H9 (cell line): ENCODE measurements around the gene ROR1. TPM values are rescaled to one million over a fixed set of nuclear protein-coding genes. Genes with fewer than 3 reads are reported as not detected.

Experiments used
- DNase-seq: peaks from one replicate; pipeline ENCODE4 v3.0.0-alpha.2; 2017
- H2AFZ ChIP-seq: one replicate; pipeline ENCODE4 v1.6.1; 2013; ENCODE audit warnings: mild to moderate bottlenecking, low read length, control low read depth, moderate library complexity
- H2AK5ac ChIP-seq: 2 replicates; pipeline ENCODE4 v1.6.1; 2013; ENCODE audit warnings: low read length, control low read depth, mixed read lengths; ENCODE audit not compliant: insufficient read length
- H2BK120ac ChIP-seq: one replicate; pipeline ENCODE4 v1.6.1; 2013; ENCODE audit warnings: low read depth, mild to moderate bottlenecking, low read length, control low read depth, inconsistent platforms; ENCODE audit not compliant: poor library complexity, severe bottlenecking
- H2BK12ac ChIP-seq: 2 replicates; pipeline ENCODE4 v1.6.1; 2013; ENCODE audit warnings: low read length, control low read depth, mixed read lengths, low read depth; ENCODE audit not compliant: insufficient read length
- H2BK15ac ChIP-seq: 2 replicates; pipeline ENCODE4 v1.6.1; 2013; ENCODE audit warnings: low read depth, low read length, control low read depth
- H2BK20ac ChIP-seq: one replicate; pipeline ENCODE4 v1.6.1; 2013; ENCODE audit warnings: low read depth, mild to moderate bottlenecking, low read length, control low read depth, inconsistent platforms; ENCODE audit not compliant: poor library complexity, severe bottlenecking
- H2BK5ac ChIP-seq: 2 replicates; pipeline ENCODE4 v1.6.1; 2013; ENCODE audit warnings: low read length, control low read depth, mixed read lengths; ENCODE audit not compliant: insufficient read length
- H3K14ac ChIP-seq: 2 replicates; pipeline ENCODE4 v1.6.1; 2013; ENCODE audit warnings: low read length, control low read depth; ENCODE audit not compliant: insufficient read depth
- H3K18ac ChIP-seq: 2 replicates; pipeline ENCODE4 v1.6.1; 2013; ENCODE audit warnings: low read depth, mild to moderate bottlenecking, mixed read lengths, low read length, control low read depth; ENCODE audit not compliant: insufficient read length
- H3K23ac ChIP-seq: 2 replicates; pipeline ENCODE4 v1.6.1; 2013; ENCODE audit warnings: low read length, control low read depth, mixed read lengths, low read depth; ENCODE audit not compliant: insufficient read length
- H3K23me2 ChIP-seq: 2 replicates; pipeline ENCODE4 v1.6.1; 2013; ENCODE audit warnings: low read depth, mild to moderate bottlenecking, mixed read lengths, low read length, control low read depth; ENCODE audit not compliant: insufficient read length, poor library complexity, severe bottlenecking
- H3K27ac ChIP-seq: 2 replicates; pipeline ENCODE4 v1.5.1; 2013; ENCODE audit warnings: low read length, control low read depth, mixed read lengths, low read depth; ENCODE audit not compliant: insufficient read length
- H3K27me3 ChIP-seq: 2 replicates; pipeline ENCODE4 v1.6.1; 2013; ENCODE audit warnings: low read length, control low read depth, inconsistent platforms; ENCODE audit not compliant: insufficient read depth
- H3K4ac ChIP-seq: 2 replicates; pipeline ENCODE4 v1.6.1; 2013; ENCODE audit warnings: low read depth, mild to moderate bottlenecking, control low read depth, inconsistent platforms, low read length, moderate library complexity
- H3K4me1 ChIP-seq: 2 replicates; pipeline ENCODE4 v1.6.1; 2013; ENCODE audit warnings: low read length, control low read depth, inconsistent platforms; ENCODE audit not compliant: insufficient read depth
- H3K4me2 ChIP-seq: 2 replicates; pipeline ENCODE4 v1.6.1; 2013; ENCODE audit warnings: low read length, control low read depth, mixed read lengths; ENCODE audit not compliant: insufficient read length, insufficient read depth
- H3K56ac ChIP-seq: 2 replicates; pipeline ENCODE4 v1.6.1; 2013; ENCODE audit warnings: low read depth, mild to moderate bottlenecking, mixed read lengths, low read length, control low read depth; ENCODE audit not compliant: insufficient read length
- H3K79me1 ChIP-seq: 2 replicates; pipeline ENCODE4 v1.6.1; 2013; ENCODE audit warnings: low read depth, mild to moderate bottlenecking, moderate library complexity, low read length, control low read depth, inconsistent platforms; ENCODE audit not compliant: insufficient read depth, poor library complexity, severe bottlenecking
- H3K79me2 ChIP-seq: 2 replicates; pipeline ENCODE4 v1.6.1; 2013; ENCODE audit warnings: low read length, control low read depth, inconsistent platforms; ENCODE audit not compliant: insufficient read depth
- H3K9ac ChIP-seq: 2 replicates; pipeline ENCODE4 v1.6.1; 2013; ENCODE audit warnings: low read length, control low read depth, mixed read lengths; ENCODE audit not compliant: insufficient read length; ENCODE audit errors: extremely low read depth
- H3K9me3 ChIP-seq: one replicate; pipeline ENCODE4 v1.6.1; 2013; ENCODE audit warnings: low read depth, low read length, inconsistent platforms; ENCODE audit not compliant: control insufficient read depth
- H3T11ph ChIP-seq: one replicate; pipeline ENCODE4 v1.6.1; 2013; ENCODE audit warnings: mild to moderate bottlenecking, low read length, control low read depth, inconsistent platforms
- H4K20me1 ChIP-seq: one replicate; pipeline ENCODE4 v1.6.1; 2013; ENCODE audit not compliant: control insufficient read depth, insufficient read length, insufficient read depth
- H4K5ac ChIP-seq: 2 replicates; pipeline ENCODE4 v1.6.1; 2013; ENCODE audit warnings: low read depth, mild to moderate bottlenecking, mixed read lengths, low read length, control low read depth; ENCODE audit not compliant: insufficient read length
- H4K8ac ChIP-seq: replicated peaks from 2 replicates; pipeline ENCODE4 v1.6.1; 2013; ENCODE audit warnings: low read length, control low read depth, mixed read lengths, low read depth; ENCODE audit not compliant: insufficient read length
- H4K91ac ChIP-seq: 2 replicates; pipeline ENCODE4 v1.6.1; 2013; ENCODE audit warnings: low read depth, mild to moderate bottlenecking, moderate library complexity, mixed read lengths, low read length, control low read depth; ENCODE audit not compliant: insufficient read length
- H3K27ac Mint-ChIP-seq, 3 experiments: 2 replicates in 2 of 3; 3 replicates in 1 of 3; pipeline ENCODE4 v1.8.0; 2020 to 2021; ENCODE audit warnings: mixed read lengths in 3 of 3, mild to moderate bottlenecking in 1 of 3, moderate library complexity in 1 of 3
- H3K27me3 Mint-ChIP-seq: 2 replicates; pipeline ENCODE4 v1.8.0; 2021; ENCODE audit warnings: low read depth, mild to moderate bottlenecking, moderate library complexity, mixed read lengths
- H3K36me3 Mint-ChIP-seq, 3 experiments: 2 replicates in 2 of 3; 3 replicates in 1 of 3; pipeline ENCODE4 v1.8.0; 2020 to 2021; ENCODE audit warnings: low read depth in 3 of 3, mixed read lengths in 3 of 3; ENCODE audit not compliant: insufficient read depth in 1 of 3
- H3K4me1 Mint-ChIP-seq, 2 experiments: 2 replicates each; pipeline ENCODE4 v1.8.0; 2020; ENCODE audit warnings: mixed read lengths in 2 of 2
- H3K4me3 Mint-ChIP-seq, 2 experiments: 2 replicates in 1 of 2; 3 replicates in 1 of 2; pipeline ENCODE4 v1.8.0; 2020 to 2021; ENCODE audit warnings: mild to moderate bottlenecking in 2 of 2, mixed read lengths in 2 of 2, moderate library complexity in 1 of 2
- H3K9me3 Mint-ChIP-seq, 2 experiments: 2 replicates in 1 of 2; 3 replicates in 1 of 2; pipeline ENCODE4 v1.8.0; 2020; ENCODE audit warnings: mild to moderate bottlenecking in 2 of 2, mixed read lengths in 2 of 2, moderate library complexity in 1 of 2
- CTCF ChIP-seq: fragments of 200-600 bp; sonication (generic); conservative IDR thresholded peaks from 3 replicates; pipeline ENCODE4 v1.8.0; 2021; ENCODE audit warnings: antibody characterized with exemption, mild to moderate bottlenecking
- WGBS: extraction: QIAGEN DNeasy Blood & Tissue Kit; methylation state at CpG from one replicate; pipeline ENCODE4 v1.1.7; 2013; ENCODE audit warnings: missing lambda C conversion rate, low lambda C conversion rate, mixed read lengths; ENCODE audit not compliant: insufficient read length; ENCODE audit errors: extremely low coverage; 5-methylcytosine and 5-hydroxymethylcytosine counted together
- total RNA-seq: library from RNA; stranded (reverse); gene quantifications from 2 replicates; pipeline ENCODE4 v1.2.1, GENCODE V29; 2021

ROR1 gene
- total RNA-seq, 1 experiment from 2014 or later, result 75.9 TPM

DNA sequence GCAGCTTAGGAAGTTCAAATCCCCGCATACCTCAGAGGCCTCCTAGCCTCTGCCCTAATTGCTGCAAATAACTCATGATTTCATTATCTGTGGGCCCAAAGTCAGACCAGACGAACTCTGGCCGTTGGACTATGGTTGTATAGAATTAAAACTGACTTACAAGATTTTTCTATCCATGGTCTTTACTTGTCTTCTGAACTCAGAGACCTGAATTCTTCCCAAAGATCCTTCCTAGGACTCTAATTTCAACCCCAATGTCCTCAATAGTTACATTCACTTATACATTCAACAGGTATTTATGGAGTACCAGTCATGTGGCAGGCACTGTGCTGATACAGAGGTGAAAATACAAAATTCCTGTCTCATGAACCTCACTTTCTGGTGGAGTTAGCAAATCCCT is 247.2 kb downstream of the ROR1 start:
- Mint-ChIP-seq H3K36me3 (peaks cover 12 to 42% (median 13%) of the 10 kb centered on the region in 3 experiments), H3K27me3 (no peaks in the 10 kb centered on the region), H3K4me1 (peaks cover 16 to 33% of the 10 kb centered on the region in 2 experiments), H3K27ac (peak overlapping the region in 2 of 3 experiments; percentile 35 to 44; a peak in 2 of 7 replicates), H3K9me3 (no peaks in the 10 kb centered on the region), H3K4me3 (no peak overlapping the region)
- H4K5ac ChIP-seq, result no peak overlapping the region
- no peaks in the 10 kb centered on the region for H3K79me2 ChIP-seq
- H2BK12ac ChIP-seq, result no peak overlapping the region
- no peak overlapping the region for H2BK5ac ChIP-seq
- no peaks in the 10 kb centered on the region for H4K20me1 ChIP-seq
- H3K79me1 ChIP-seq, result no peaks in the 10 kb centered on the region
- H3K27ac ChIP-seq, result no peak overlapping the region
- no peak overlapping the region for H3K18ac ChIP-seq
- no peak overlapping the region for H3K23ac ChIP-seq
- no peak overlapping the region for H3K9ac ChIP-seq
- WGBS, result no CpG with 5 or more reads among the region's 3 CpGs
- H2AK5ac ChIP-seq, result no peak overlapping the region
- no peak for TF ChIP-seq CTCF
- no peak overlapping the region for H2BK120ac ChIP-seq
- no peak overlapping the region for H4K91ac ChIP-seq
- no peak overlapping the region for H3K4me2 ChIP-seq
- H3K9me3 ChIP-seq, result no peaks in the 10 kb centered on the region
- H3K23me2 ChIP-seq, result no peaks in the 10 kb centered on the region
- H2BK20ac ChIP-seq, result no peak overlapping the region
- no peak overlapping the region for H3K4ac ChIP-seq
- H3K14ac ChIP-seq, result no peak overlapping the region
- no peaks in the 10 kb centered on the region; the same call in 1 of the 2 replicates for H3K4me1 ChIP-seq
- no peak overlapping the region for H2AFZ ChIP-seq
- no peak for DNase-seq
- H3K56ac ChIP-seq, result no peak overlapping the region
- H3K27me3 ChIP-seq, result no peaks in the 10 kb centered on the region
- no peak overlapping the region for H4K8ac ChIP-seq
- H3T11ph ChIP-seq, result no peak overlapping the region
- no peak overlapping the region for H2BK15ac ChIP-seq
